Small intestine (tissue), 7 donors: Measurements from ENCODE around the gene CTCF. TPM values are rescaled to one million over a fixed set of nuclear protein-coding genes. Genes with fewer than 3 reads are reported as not detected.

Experiments used
- DNase-seq, 2 donors: peaks; one replicate each; pipeline versions ENCODE4 v3.0.0 to v3.0.0-alpha.2; 2013
- FAIRE-seq: peaks from 2 replicates; lab custom pipeline; 2012; peaks lifted over from hg19 to GRCh38; lab: Jason Lieb, UNC
- H3K27ac ChIP-seq, 3 donors: one replicate each; pipeline ENCODE4 v1.5.1; 2013; ENCODE audit warnings: low read length in 2 of 3, mild to moderate bottlenecking in 2 of 3, control low read depth in 1 of 3, inconsistent platforms in 1 of 3, low read depth in 1 of 3, moderate library complexity in 1 of 3
- H3K27me3 ChIP-seq, 3 donors: one replicate each; pipeline ENCODE4 v1.6.1; 2013; ENCODE audit warnings: low read length in 3 of 3, inconsistent platforms in 1 of 3; ENCODE audit not compliant: control insufficient read depth in 3 of 3, insufficient read depth in 3 of 3
- H3K36me3 ChIP-seq, 3 donors: one replicate each; pipeline ENCODE4 v1.6.1; 2013; ENCODE audit warnings: low read length in 3 of 3, inconsistent platforms in 1 of 3, low read depth in 1 of 3, mild to moderate bottlenecking in 1 of 3, moderate library complexity in 1 of 3; ENCODE audit not compliant: control insufficient read depth in 3 of 3, insufficient read depth in 2 of 3
- H3K4me1 ChIP-seq, 3 donors: one replicate each; pipeline ENCODE4 v1.6.1; 2013; ENCODE audit warnings: low read length in 2 of 3, inconsistent platforms in 1 of 3, low read depth in 1 of 3, mild to moderate bottlenecking in 1 of 3, moderate library complexity in 1 of 3; ENCODE audit not compliant: control insufficient read depth in 3 of 3, insufficient read depth in 2 of 3
- H3K4me3 ChIP-seq, 3 donors: one replicate each; pipeline ENCODE4 v1.5.1; 2013; ENCODE audit warnings: low read length in 3 of 3, control low read depth in 1 of 3, inconsistent platforms in 1 of 3, low read depth in 1 of 3, mild to moderate bottlenecking in 1 of 3, moderate library complexity in 1 of 3
- H3K9me3 ChIP-seq, 2 donors: one replicate each; pipeline ENCODE4 v1.6.1; 2013; ENCODE audit warnings: low read depth in 1 of 2, low read length in 1 of 2; ENCODE audit not compliant: control insufficient read depth in 2 of 2, insufficient read depth in 1 of 2
- WGBS, 3 donors: extraction: QIAGEN DNeasy Blood & Tissue Kit; methylation state at CpG; one replicate each; pipeline ENCODE4 v1.1.7; 2013; 5-methylcytosine and 5-hydroxymethylcytosine counted together
- polyA plus RNA-seq, 4 donors: library from polyadenylated mRNA; stranded (reverse) in 3 of 4; unstranded in 1 of 4; fragments of 200-250 nt in 3 of 4; fragments of 120-200 nt in 1 of 4; gene quantifications; one replicate each; pipeline versions ENCODE4 v1.2.1 to v1.2.3, GENCODE V29; 2013
- donor health status: healthy with polysubstance abuse.
- donor health status: control.
- donor health status: control.
- donor health status: Bipolar disorder and iron deficiency.
- donor health status: healthy.

Gene CTCF
- polyA plus RNA-seq, 4 donors = 23.5 to 45.0 (median 24.2) TPM

- Histone ChIP-seq H3K4me3 (no peak overlapping the region), H3K27me3 (peaks cover 0 to 22% (median 0%) of the 10 kb centered on the region in 3 donors), H3K36me3 (peaks cover 0 to 89% (median 2%) of the 10 kb centered on the region in 3 donors), H3K4me1 (peaks cover 0 to 25% (median 0%) of the 10 kb centered on the region in 3 donors), H3K9me3 (no peaks in the 10 kb centered on the region), H3K27ac (no peak overlapping the region)
- WGBS, 3 donors = 91 to 96% (median 91%) methylated on average over 8 of the region's 8 CpGs
- no peak for FAIRE-seq
- no peak for DNase-seq
Observed at GRCh38 chr16:67543036-67543435, 19.3 kb upstream of the CTCF start.

GRCh38 chr16:67543582-67543981 is 18.7 kb upstream of the CTCF start:
- H3K36me3 ChIP-seq = peaks cover 0 to 89% (median 2%) of the 10 kb centered on the region in 3 donors
- no peak for FAIRE-seq
- H3K4me3 ChIP-seq = no peak overlapping the region
- no peaks in the 10 kb centered on the region for H3K9me3 ChIP-seq
- H3K27me3 ChIP-seq = peaks cover 0 to 17% (median 0%) of the 10 kb centered on the region in 3 donors
- WGBS, 3 donors = 79 to 82% (median 81%) methylated on average over 6 of the region's 6 CpGs
- H3K4me1 ChIP-seq = peaks cover 0 to 20% (median 0%) of the 10 kb centered on the region in 3 donors
- H3K27ac ChIP-seq = no peak overlapping the region
- no peak for DNase-seq

- DNase-seq = no peak
- no peak overlapping the region for H3K4me3 ChIP-seq
- no peak for FAIRE-seq
- peaks cover 0 to 14% (median 0%) of the 10 kb centered on the region in 3 donors for H3K4me1 ChIP-seq
- H3K27ac ChIP-seq = no peak overlapping the region
- peaks cover 0 to 9% (median 0%) of the 10 kb centered on the region in 3 donors for H3K27me3 ChIP-seq
- H3K9me3 ChIP-seq = no peaks in the 10 kb centered on the region
- WGBS, 3 donors = 84 to 88% (median 87%) methylated on average over 13 of the region's 13 CpGs
- peaks cover 0 to 93% (median 2%) of the 10 kb centered on the region in 3 donors for H3K36me3 ChIP-seq
Observed at GRCh38 chr16:67544329-67544841, 17.9 kb upstream of the CTCF start.

GRCh38 chr16:67544844-67545664 is 17.3 kb upstream of the CTCF start:
- peaks cover 0 to 11% (median 0%) of the 10 kb centered on the region in 3 donors for H3K4me1 ChIP-seq
- peaks cover 0 to 89% (median 0%) of the 10 kb centered on the region in 3 donors for H3K36me3 ChIP-seq
- no peaks in the 10 kb centered on the region for H3K9me3 ChIP-seq
- no peak overlapping the region for H3K4me3 ChIP-seq
- no peak for FAIRE-seq
- peaks cover 0 to 2% (median 0%) of the 10 kb centered on the region in 3 donors for H3K27me3 ChIP-seq
- WGBS, 3 donors = 78 to 93% (median 88%) methylated on average over 14 to 15 of the region's 15 CpGs
- DNase-seq = no peak
- no peak overlapping the region for H3K27ac ChIP-seq

GRCh38 chr16:67545665-67546024 is 16.7 kb upstream of the CTCF start:
- Histone ChIP-seq H3K4me1 (peaks cover 0 to 5% (median 0%) of the 10 kb centered on the region in 3 donors), H3K4me3 (no peak overlapping the region), H3K27ac (no peak overlapping the region), H3K27me3 (no peaks in the 10 kb centered on the region), H3K36me3 (peaks cover 0 to 83% (median 0%) of the 10 kb centered on the region in 3 donors), H3K9me3 (no peaks in the 10 kb centered on the region)
- WGBS, 3 donors = 90 to 97% (median 91%) methylated on average over 14 of the region's 14 CpGs
- DNase-seq (no peak), FAIRE-seq (no peak)

GRCh38 chr16:67546091-67546501 is 16.2 kb upstream of the CTCF start:
- Histone ChIP-seq H3K4me1 (peaks cover 0 to 3% (median 0%) of the 10 kb centered on the region in 3 donors), H3K27ac (no peak overlapping the region), H3K9me3 (no peaks in the 10 kb centered on the region), H3K36me3 (peaks cover 0 to 80% (median 0%) of the 10 kb centered on the region in 3 donors), H3K4me3 (no peak overlapping the region), H3K27me3 (no peaks in the 10 kb centered on the region)
- DNase-seq (no peak), FAIRE-seq (no peak)
- WGBS, 3 donors = 79 to 87% (median 85%) methylated on average over 7 of the region's 7 CpGs

- H3K36me3 ChIP-seq = peaks cover 0 to 75% (median 0%) of the 10 kb centered on the region in 3 donors
- FAIRE-seq = no peak
- no peaks in the 10 kb centered on the region for H3K27me3 ChIP-seq
- H3K4me3 ChIP-seq = no peak overlapping the region
- no peaks in the 10 kb centered on the region for H3K9me3 ChIP-seq
- peaks cover 0 to 3% (median 0%) of the 10 kb centered on the region in 3 donors for H3K4me1 ChIP-seq
- H3K27ac ChIP-seq = peak overlapping the region in 1 of 3 donors; percentile 39
- WGBS, 3 donors = 0 to 13% (median 12%) methylated on average over 7 of the region's 7 CpGs
- DNase-seq = peak; percentile 85
Observed at GRCh38 chr16:67546761-67547422, 15.4 kb upstream of the CTCF start.
